GM21390 (cell line): ENCODE data around the gene DNM2.
"Not testable (repeated sequence)": the region's sequence is repeated elsewhere in the genome, so short reads cannot be mapped to it uniquely, and the experiment has no call there.

Source experiments
- ATAC-seq: cut with Tn5 transposase; IDR thresholded peaks from one replicate; pipeline ENCODE4 v1.9.1; 2021; ENCODE audit not compliant: unreplicated experiment

Gene DNM2

GRCh38 chr19:10856899-10857298 lies 139.0 kb downstream of the DNM2 start:
- not testable (repeated sequence) for ATAC-seq

- no peak for ATAC-seq
Measured at GRCh38 chr19:10858204-10858828, 140.4 kb downstream of the DNM2 start.

- no peak for ATAC-seq
Measured at GRCh38 chr19:10861103-10861651, 143.3 kb downstream of the DNM2 start.

GRCh38 chr19:10862561-10863106 lies 144.8 kb downstream of the DNM2 start:
- ATAC-seq = no peak

GRCh38 chr19:10863107-10863717 lies 145.3 kb downstream of the DNM2 start:
- no peak for ATAC-seq

DNA sequence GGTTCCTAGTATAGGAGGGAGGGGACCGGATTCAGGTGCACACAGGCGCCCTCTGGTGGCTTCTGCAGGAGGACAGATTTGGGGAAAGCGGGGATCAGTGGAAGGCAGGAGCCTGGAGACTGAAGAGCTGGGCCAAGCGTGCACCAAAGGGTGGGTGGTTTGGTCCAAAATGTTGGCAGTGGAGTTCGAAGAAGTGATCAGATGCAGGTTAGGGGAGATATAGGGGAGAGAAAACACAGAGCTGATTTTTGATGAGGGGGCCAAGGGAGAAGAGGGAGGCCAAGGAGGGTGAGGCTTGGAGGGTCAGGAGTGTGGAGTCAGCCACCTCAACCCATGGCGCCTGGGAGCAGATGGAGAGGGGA lies 146.6 kb downstream of the DNM2 start:
- ATAC-seq = no peak

DNA sequence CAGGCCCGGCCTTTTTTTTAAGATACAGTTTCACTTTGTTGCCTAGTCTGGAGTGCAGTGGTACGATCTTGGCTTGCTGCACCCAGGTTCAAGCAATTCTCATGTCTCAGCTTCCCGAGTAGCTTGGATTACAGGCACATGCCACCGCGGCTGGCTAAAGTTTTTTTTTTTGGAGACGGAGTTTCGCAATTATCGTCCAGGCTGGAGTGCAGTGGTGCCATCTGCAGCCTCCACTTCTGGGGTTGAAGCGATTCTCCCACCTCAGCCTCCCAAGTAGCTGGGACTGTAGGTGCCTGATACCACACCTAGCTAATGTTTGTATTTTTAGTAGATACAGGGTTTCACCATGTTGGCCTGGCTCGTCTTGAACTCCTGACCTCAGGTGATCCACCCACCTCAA lies 148.6 kb downstream of the DNM2 start:
- no peak for ATAC-seq

DNA sequence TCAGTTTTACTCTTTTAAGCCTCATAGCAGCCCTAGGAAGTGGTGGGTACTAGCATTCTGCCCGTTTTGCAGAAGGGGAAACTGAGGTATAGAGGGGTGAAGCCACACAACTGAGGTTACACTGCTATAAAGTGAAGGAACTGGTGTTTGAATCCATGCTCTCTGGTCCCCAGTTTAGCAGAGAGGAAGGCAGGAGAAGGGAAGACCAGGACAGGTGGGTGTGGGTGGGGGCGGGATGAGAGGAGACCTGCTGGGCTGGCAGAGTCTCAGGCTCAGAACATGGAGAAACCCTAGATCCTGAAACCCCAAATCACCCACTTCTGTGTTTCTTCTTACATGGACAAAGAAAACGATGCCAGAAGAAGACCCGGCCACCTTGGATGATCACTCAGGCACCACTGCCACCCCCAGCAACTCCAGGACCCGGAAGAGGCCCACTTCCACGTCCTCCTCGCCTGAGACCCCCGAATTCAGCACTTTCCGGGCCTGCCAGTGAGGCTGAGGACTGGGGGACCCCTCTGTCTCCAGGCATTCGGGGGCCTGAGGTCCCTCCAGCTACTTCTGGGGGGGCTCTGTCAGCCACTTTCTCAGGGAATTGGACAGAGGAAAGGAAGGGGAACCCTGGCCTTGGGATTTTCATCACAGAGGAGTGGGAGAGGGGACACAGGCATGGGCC lies 151.1 kb downstream of the DNM2 start:
- no peak for ATAC-seq

DNA sequence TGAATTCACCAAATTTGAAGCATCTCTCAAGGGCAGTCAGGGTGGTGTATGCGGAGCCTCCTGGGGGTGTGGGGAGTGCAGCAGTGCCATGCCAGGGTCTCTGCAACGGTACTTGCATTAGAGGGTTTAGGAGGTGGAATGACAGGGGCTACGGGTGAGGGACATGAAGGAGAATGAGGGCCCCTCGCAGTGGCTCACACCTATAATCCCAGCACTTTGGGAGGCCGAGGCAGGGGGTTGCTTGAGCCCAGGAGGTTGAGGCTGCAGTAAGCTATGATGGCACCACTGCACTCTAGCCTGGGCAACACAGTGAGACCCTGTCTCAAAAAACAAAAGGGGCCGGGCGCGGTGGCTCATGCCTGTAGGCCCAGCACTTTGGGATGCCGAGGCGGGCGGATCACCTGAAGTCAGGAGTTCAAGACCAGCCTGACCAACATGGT lies 152.0 kb downstream of the DNM2 start:
- not testable (repeated sequence) for ATAC-seq

DNA sequence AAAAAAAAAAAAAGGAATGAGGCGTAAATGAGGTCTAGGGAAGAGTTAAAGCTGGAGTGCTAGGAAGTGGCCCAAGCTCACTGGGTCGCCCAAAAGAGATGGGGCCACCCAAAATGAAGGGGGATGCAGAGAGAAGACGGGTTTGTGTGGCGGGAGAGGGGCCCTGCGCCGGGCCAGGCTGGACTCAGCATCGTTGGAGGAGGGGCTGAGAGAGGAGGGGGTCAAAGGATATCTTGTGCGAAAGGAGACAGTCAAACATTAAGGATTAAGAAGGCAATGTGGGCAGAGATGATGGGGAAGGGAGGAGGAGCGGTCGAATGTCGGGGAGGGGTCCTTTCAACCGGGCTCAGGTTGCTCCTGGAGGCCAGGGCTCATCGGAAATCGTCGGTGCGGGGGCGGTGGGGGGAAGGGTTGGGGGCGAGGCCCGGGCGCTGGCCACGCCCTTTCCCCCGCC lies 152.6 kb downstream of the DNM2 start:
- no peak for ATAC-seq

DNA sequence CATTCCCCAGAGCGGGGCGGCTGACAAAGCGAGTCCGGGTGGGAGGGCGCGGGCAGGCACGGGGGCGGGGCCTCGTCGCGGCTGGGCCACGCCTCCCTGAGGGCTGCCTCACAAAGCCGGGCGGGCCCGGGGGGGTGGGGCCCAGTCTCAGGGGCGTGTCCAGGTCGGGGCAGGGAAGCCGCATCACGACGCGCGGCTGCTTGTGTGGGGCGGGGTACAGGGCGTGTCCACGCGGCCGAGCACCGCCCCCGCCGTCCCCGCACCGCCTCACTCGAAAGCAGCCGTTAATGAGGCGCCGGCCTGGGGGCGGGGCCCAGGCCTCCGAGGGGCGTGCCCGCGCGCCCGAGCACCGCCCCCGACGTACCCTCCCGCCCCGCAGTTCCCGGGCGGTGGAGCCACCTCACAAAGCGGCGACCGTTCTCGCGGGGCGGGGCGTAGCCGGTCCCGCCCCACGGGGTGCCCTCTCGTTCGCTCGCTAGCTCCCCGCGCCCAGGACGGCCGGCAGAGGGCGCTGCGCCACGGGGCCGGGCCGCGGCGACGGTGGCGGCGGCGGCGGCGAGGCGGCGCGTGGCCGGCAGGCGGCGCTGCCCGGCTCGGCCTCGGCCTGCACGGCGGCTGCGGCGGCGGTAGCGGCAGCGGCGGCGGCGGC lies 153.2 kb downstream of the DNM2 start, which contains the start of gene CARM1:
CARM1 (plus strand) TSS at position 599 of the 649 bp plus-strand sequence. CDS start 150 bp downstream, outside the sequence.
- ATAC-seq = peak; percentile 68

- no peak for ATAC-seq
Measured at GRCh38 chr19:10871711-10872545, 154.0 kb downstream of the DNM2 start.

- ATAC-seq = no peak
Measured at GRCh38 chr19:10872546-10873107, 154.7 kb downstream of the DNM2 start.

DNA sequence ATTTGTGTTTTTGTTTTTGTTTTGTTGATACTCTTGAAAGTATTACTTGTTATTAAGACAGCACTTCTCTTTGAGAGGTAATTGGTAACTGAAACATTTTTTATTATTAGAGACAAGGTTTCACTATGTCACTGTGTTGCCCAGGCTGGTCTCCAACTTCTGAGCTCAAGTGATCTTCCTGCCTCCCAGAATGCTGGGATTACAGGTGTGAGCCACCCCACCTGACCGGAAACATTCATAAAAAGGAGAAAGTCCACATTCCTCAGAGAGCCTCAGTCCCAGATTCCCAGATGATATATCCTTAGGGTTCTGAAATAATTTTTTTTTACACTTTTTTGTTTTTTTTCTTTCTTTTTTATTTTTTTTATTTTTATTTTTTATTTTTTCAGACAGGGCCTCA lies 156.1 kb downstream of the DNM2 start:
- no peak for ATAC-seq

- peak; percentile 51 for ATAC-seq
Measured at GRCh38 chr19:10876459-10877240, 158.8 kb downstream of the DNM2 start.

DNA sequence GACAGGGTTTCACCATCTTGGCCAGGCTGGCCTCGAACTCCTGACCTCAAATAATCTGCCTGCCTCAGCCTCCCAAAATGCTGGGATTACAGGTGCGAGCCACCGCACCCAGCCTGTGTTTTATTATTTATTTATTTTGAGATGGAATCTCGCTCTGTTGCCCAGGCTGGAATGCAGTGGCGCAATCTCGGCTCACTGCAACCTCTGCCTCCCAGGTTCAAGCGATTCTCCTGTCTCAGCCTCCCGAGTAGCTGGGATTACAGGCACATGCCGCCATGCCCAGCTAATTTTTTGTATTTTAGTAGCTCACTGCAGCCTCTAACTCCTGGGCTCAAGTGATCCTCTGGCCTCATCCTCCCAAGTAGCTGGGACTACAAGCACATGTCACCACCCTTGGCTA lies 159.7 kb downstream of the DNM2 start:
- not testable (repeated sequence) for ATAC-seq

- ATAC-seq = no peak
Measured at GRCh38 chr19:10878253-10878652, 160.4 kb downstream of the DNM2 start.
